GM23338 (cell line): Measurements from ENCODE around the gene KLK4. TPM values are rescaled to one million over a fixed set of nuclear protein-coding genes. Genes with fewer than 3 reads are reported as not detected.

Source experiments
- ATAC-seq: fragments of 200-7000 bp; cut with Tn5 transposase; 3 replicates; pipeline ENCODE4 v1.9.1; 2020
- DNase-seq: peaks from one replicate; pipeline ENCODE4 v3.0.0-alpha.2; 2015; ENCODE audit warnings: low spot score
- H2AFZ ChIP-seq: fragments of 200-600 bp; sonication (generic); 2 replicates; pipeline ENCODE4 v1.8.0; 2016; ENCODE audit warnings: antibody characterized with exemption, mild to moderate bottlenecking, moderate library complexity
- H3F3A ChIP-seq: fragments of 200-600 bp; sonication (generic); replicated peaks from 2 replicates; pipeline ENCODE4 v1.8.0; 2017; ENCODE audit warnings: antibody characterized with exemption, mixed run types, low read depth
- H3K27ac ChIP-seq: fragments of 200-600 bp; sonication (generic); 2 replicates; pipeline ENCODE4 v1.6.1; 2016; ENCODE audit warnings: low read depth
- H3K27me3 ChIP-seq: fragments of 200-600 bp; sonication (generic); 2 replicates; pipeline ENCODE4 v1.8.0; 2016; ENCODE audit warnings: mild to moderate bottlenecking, mixed run types, moderate library complexity; ENCODE audit not compliant: insufficient read depth
- H3K36me3 ChIP-seq: fragments of 200-600 bp; sonication (generic); 2 replicates; pipeline ENCODE4 v1.8.0; 2016; ENCODE audit warnings: mild to moderate bottlenecking; ENCODE audit not compliant: insufficient read depth
- H3K4me1 ChIP-seq: fragments of 200-600 bp; sonication (generic); 2 replicates; pipeline ENCODE4 v1.8.0; 2016; ENCODE audit warnings: mild to moderate bottlenecking, moderate library complexity; ENCODE audit not compliant: insufficient read depth
- H3K4me2 ChIP-seq: fragments of 200-600 bp; sonication (generic); 2 replicates; pipeline ENCODE4 v1.7.1; 2017; ENCODE audit warnings: mixed run types
- H3K4me3 ChIP-seq: fragments of 200-600 bp; sonication (generic); 2 replicates; pipeline ENCODE4 v1.6.1; 2016; ENCODE audit warnings: mixed run types
- H3K79me2 ChIP-seq: fragments of 200-600 bp; sonication (generic); replicated peaks from 2 replicates; pipeline ENCODE4 v1.8.0; 2017; ENCODE audit warnings: mild to moderate bottlenecking; ENCODE audit not compliant: insufficient read depth
- H3K9me2 ChIP-seq: fragments of 200-600 bp; sonication (generic); 2 replicates; pipeline ENCODE4 v1.8.0; 2017; ENCODE audit not compliant: insufficient read depth
- H4K20me1 ChIP-seq: fragments of 200-600 bp; sonication (generic); replicated peaks from 2 replicates; pipeline ENCODE4 v1.8.0; 2017; ENCODE audit warnings: mild to moderate bottlenecking; ENCODE audit not compliant: insufficient read depth
- H3K27ac Mint-ChIP-seq: 2 replicates; pipeline ENCODE4 v1.8.0; 2020; ENCODE audit warnings: inconsistent platforms, mild to moderate bottlenecking, moderate library complexity, mixed read lengths
- H3K27me3 Mint-ChIP-seq: 3 replicates; pipeline ENCODE4 v1.8.0; 2022; ENCODE audit warnings: low read depth, mild to moderate bottlenecking, moderate library complexity, mixed read lengths, inconsistent platforms; ENCODE audit not compliant: insufficient read depth, poor library complexity
- H3K36me3 Mint-ChIP-seq: 3 replicates; pipeline ENCODE4 v1.8.0; 2021; ENCODE audit warnings: low read depth, mild to moderate bottlenecking, inconsistent platforms, moderate library complexity, mixed read lengths
- H3K4me1 Mint-ChIP-seq: 3 replicates; pipeline ENCODE4 v1.8.0; 2020; ENCODE audit warnings: mild to moderate bottlenecking, inconsistent platforms, mixed read lengths
- H3K4me3 Mint-ChIP-seq: 3 replicates; pipeline ENCODE4 v1.8.0; 2021; ENCODE audit warnings: moderate library complexity, mild to moderate bottlenecking, inconsistent platforms, mixed read lengths
- H3K9me3 Mint-ChIP-seq: 3 replicates; pipeline ENCODE4 v1.8.0; 2020; ENCODE audit warnings: moderate library complexity, mild to moderate bottlenecking, inconsistent platforms, mixed read lengths
- CTCF ChIP-seq, 2 experiments: fragments of 200-600 bp in 1 of 2; sonication (generic) in 1 of 2; conservative IDR thresholded peaks; 2 replicates each; pipeline versions ENCODE4 v1.5.1 to v1.6.1; 2016 to 2017; ENCODE audit warnings: antibody characterized with exemption in 2 of 2, low read depth in 2 of 2, mild to moderate bottlenecking in 2 of 2, moderate library complexity in 1 of 2
- EZH2 ChIP-seq: fragments of 200-600 bp; sonication (generic); IDR thresholded peaks from one replicate; pipeline ENCODE4 v1.8.0; 2017; ENCODE audit warnings: antibody characterized with exemption, mild to moderate bottlenecking, low read depth; ENCODE audit not compliant: unreplicated experiment
- JUNB ChIP-seq: IDR thresholded peaks from one replicate; pipeline ENCODE4 v1.6.1; 2016; ENCODE audit warnings: antibody characterized with exemption; ENCODE audit not compliant: unreplicated experiment
- REST ChIP-seq: IDR thresholded peaks from one replicate; pipeline ENCODE4 v1.6.1; 2018; ENCODE audit warnings: antibody characterized with exemption; ENCODE audit not compliant: unreplicated experiment
- ZNF462 ChIP-seq: fragments of 250-450 bp; sonication (Bioruptor Pico); IDR thresholded peaks from 2 replicates; pipeline ENCODE4 v1.5.0; 2020; ENCODE audit warnings: mild to moderate bottlenecking, moderate library complexity
- polyA plus RNA-seq: library from polyadenylated mRNA; unstranded; fragments of >200 nt; fragmentation: Nextera tagmentation; extraction: Ambion mirVana; gene quantifications from 2 replicates; pipeline ENCODE4 v1.2.1, GENCODE V29; 2016
- total RNA-seq: library from RNA; depleted of rRNA; stranded (reverse); fragments of >200 nt; shearing (Covaris generic); gene quantifications from 2 replicates; pipeline ENCODE4 v1.2.3, GENCODE V29; 2014

Gene KLK4
- total and polyA plus RNA-seq, 2 experiments from 2014 or later, result 0.76 to 1.8 TPM

GRCh38 chr19:50880241-50880640 is 31.0 kb downstream of the KLK4 start (continued):
- TF ChIP-seq ZNF462 (CRISPR knock-in tag), result no peak

- no peak for DNase-seq
- Histone ChIP-seq H2AFZ (no peak overlapping the region), H3F3A (no peaks in the 10 kb centered on the region), H3K9me2 (no peaks in the 10 kb centered on the region), H3K27ac (no peak overlapping the region), H3K79me2 (no peaks in the 10 kb centered on the region), H3K4me1 (peaks cover 9% of the 10 kb centered on the region; the same call in 1 of the 2 replicates), H3K27me3 (peaks cover 3% of the 10 kb centered on the region; the same call in 1 of the 2 replicates), H4K20me1 (no peaks in the 10 kb centered on the region), H3K4me3 (no peak overlapping the region), H3K36me3 (no peaks in the 10 kb centered on the region), H3K4me2 (no peak overlapping the region)
- peaks cover 28% of the 10 kb centered on the region for H3K9me3 Mint-ChIP-seq
- peaks cover 6% of the 10 kb centered on the region for H3K27me3 Mint-ChIP-seq
- no peak overlapping the region for H3K4me3 Mint-ChIP-seq
- no peaks in the 10 kb centered on the region for H3K4me1 Mint-ChIP-seq
- TF ChIP-seq JUNB (no peak), EZH2 (no peak), REST (no peak), CTCF (conservative IDR thresholded peaks at IDR 0.05; ENCODE audit: low read depth in 2 of 2) (no peak)
- H3K27ac Mint-ChIP-seq, result no peak overlapping the region
- no peak for ATAC-seq
- peaks cover 19% of the 10 kb centered on the region for H3K36me3 Mint-ChIP-seq
These were observed 32.3 kb downstream of the KLK4 start for GRCh38 chr19:50878851-50879250.
